Thoracic aorta (tissue), 2 donors: Measurements from ENCODE around the gene IL1RAP. TPM values are rescaled to one million over a fixed set of nuclear protein-coding genes. Genes with fewer than 3 reads are reported as not detected.

ENCODE experiments used
- ATAC-seq: fragments of 150-250 bp; one replicate; pipeline ENCODE4 v1.8.0; 2017; ENCODE audit warnings: low read depth; ENCODE audit not compliant: insufficient number of reproducible peaks, low FRiP score
- DNase-seq: peaks from one replicate; pipeline ENCODE4 v3.0.0-alpha.2; 2020; ENCODE audit warnings: low spot score
- H3K27ac ChIP-seq, 2 donors: fragments of 200-600 bp; sonication (generic); 1 replicate in 1 of 2; 2 replicates in 1 of 2; pipeline ENCODE4 v1.5.1; 2016; ENCODE audit warnings: mild to moderate bottlenecking in 2 of 2, moderate library complexity in 2 of 2
- H3K27me3 ChIP-seq: fragments of 200-600 bp; sonication (generic); replicated peaks from 2 replicates; pipeline ENCODE4 v1.6.0; 2016; ENCODE audit warnings: mild to moderate bottlenecking; ENCODE audit not compliant: insufficient read depth
- H3K36me3 ChIP-seq: fragments of 200-600 bp; sonication (generic); one replicate; pipeline ENCODE4 v1.5.1; 2016
- H3K4me1 ChIP-seq, 2 donors: fragments of 200-600 bp; sonication (generic); 1 replicate in 1 of 2; 2 replicates in 1 of 2; pipeline versions ENCODE4 v1.5.1 to v1.6.0; 2016; ENCODE audit warnings: low read depth in 2 of 2, mild to moderate bottlenecking in 1 of 2; ENCODE audit not compliant: control insufficient read depth in 1 of 2
- H3K4me3 ChIP-seq: fragments of 200-600 bp; sonication (generic); 2 replicates; pipeline ENCODE4 v1.5.1; 2016; ENCODE audit warnings: mild to moderate bottlenecking
- H3K9me3 ChIP-seq: fragments of 200-600 bp; sonication (generic); 2 replicates; pipeline ENCODE4 v1.5.1; 2016
- total RNA-seq, 2 donors: library from RNA; depleted of rRNA; stranded (reverse); fragments of >200 nt; gene quantifications; one replicate each; pipeline versions ENCODE4 v1.1.0 to v1.2.3, GENCODE V29; 2016
- TF ChIP-seq, protein P1 (sequence below): fragments of 200-600 bp; sonication (generic); IDR thresholded peaks from one replicate; pipeline ENCODE4 v1.5.1; 2019; ENCODE audit warnings: antibody characterized with exemption

The IL1RAP gene
- total RNA-seq, 2 donors from 2014 or later = 19.8 to 32.9 TPM

GRCh38 chr3:190591080-190591479 lies 77.2 kb downstream of the IL1RAP start:
- Histone ChIP-seq H3K4me3 (no peak overlapping the region), H3K4me1 (no peaks in the 10 kb centered on the region), H3K36me3 (no peaks in the 10 kb centered on the region), H3K27me3 (no peaks in the 10 kb centered on the region), H3K27ac (no peak overlapping the region), H3K9me3 (no peaks in the 10 kb centered on the region)
- no peak for DNase-seq
- TF ChIP-seq, protein P1, sequence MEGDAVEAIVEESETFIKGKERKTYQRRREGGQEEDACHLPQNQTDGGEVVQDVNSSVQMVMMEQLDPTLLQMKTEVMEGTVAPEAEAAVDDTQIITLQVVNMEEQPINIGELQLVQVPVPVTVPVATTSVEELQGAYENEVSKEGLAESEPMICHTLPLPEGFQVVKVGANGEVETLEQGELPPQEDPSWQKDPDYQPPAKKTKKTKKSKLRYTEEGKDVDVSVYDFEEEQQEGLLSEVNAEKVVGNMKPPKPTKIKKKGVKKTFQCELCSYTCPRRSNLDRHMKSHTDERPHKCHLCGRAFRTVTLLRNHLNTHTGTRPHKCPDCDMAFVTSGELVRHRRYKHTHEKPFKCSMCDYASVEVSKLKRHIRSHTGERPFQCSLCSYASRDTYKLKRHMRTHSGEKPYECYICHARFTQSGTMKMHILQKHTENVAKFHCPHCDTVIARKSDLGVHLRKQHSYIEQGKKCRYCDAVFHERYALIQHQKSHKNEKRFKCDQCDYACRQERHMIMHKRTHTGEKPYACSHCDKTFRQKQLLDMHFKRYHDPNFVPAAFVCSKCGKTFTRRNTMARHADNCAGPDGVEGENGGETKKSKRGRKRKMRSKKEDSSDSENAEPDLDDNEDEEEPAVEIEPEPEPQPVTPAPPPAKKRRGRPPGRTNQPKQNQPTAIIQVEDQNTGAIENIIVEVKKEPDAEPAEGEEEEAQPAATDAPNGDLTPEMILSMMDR = no peak
- ATAC-seq = no peak

- DNase-seq = no peak
- Histone ChIP-seq H3K9me3 (no peaks in the 10 kb centered on the region), H3K36me3 (no peaks in the 10 kb centered on the region), H3K27ac (no peak overlapping the region), H3K4me3 (no peak overlapping the region), H3K4me1 (no peaks in the 10 kb centered on the region), H3K27me3 (no peaks in the 10 kb centered on the region)
- no peak for ATAC-seq
- TF ChIP-seq, protein P1 = no peak
Observed at GRCh38 chr3:190593075-190593474, 79.2 kb downstream of the IL1RAP start.

DNA sequence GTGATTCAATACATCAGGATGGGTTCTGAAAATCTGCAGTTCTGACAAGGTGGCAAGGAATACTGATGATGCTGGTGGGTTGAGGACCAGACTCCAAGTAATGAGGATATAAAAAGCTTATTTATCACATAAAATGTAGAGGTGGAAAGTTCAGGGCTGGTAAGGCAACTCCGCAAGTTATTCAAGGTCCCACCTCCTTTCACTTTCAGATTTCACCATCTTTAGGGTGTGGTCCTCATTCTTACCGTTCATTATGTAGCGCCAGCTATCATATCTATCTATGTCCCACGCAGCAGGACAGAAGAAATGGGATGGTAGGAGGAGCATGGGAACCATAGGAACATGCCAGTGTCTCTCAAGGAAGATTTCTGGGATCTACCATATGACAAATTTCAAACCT lies 80.3 kb downstream of the IL1RAP start:
- Histone ChIP-seq H3K27ac (no peak overlapping the region), H3K9me3 (no peaks in the 10 kb centered on the region), H3K36me3 (no peaks in the 10 kb centered on the region), H3K4me3 (no peak overlapping the region), H3K27me3 (no peaks in the 10 kb centered on the region), H3K4me1 (no peaks in the 10 kb centered on the region)
- DNase-seq = no peak
- TF ChIP-seq, protein P1 = no peak
- ATAC-seq = no peak

DNA sequence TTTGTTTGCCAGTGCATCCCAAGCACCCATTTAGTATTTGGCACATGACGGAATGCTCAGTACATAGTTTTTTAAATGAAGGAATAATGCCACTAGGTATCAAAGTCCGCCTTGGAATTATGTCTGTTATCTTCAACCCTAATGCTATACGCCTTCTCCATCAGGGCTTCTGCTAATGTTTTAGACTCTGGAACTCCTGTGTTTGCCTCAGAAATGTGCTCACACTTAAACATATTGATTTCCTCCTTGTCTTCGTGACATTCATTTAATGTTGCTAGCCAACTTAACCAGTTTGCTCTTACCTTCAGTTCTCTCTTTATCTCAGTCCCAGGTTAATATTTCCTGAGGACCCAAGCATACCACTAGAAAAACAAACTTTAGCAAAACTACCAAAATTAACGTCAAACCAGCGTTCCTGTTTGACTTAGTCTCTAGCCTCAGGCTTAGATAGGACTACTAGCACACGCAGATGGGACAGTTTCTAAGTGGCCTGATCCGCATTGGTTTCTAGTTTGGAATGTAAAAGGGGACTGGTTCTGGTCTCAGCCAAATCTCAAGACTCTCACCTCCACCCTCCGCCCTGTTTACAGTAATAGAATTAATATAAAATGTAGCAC lies 81.4 kb downstream of the IL1RAP start:
- H3K27me3 ChIP-seq = no peaks in the 10 kb centered on the region
- no peaks in the 10 kb centered on the region for H3K4me1 ChIP-seq
- H3K36me3 ChIP-seq = no peaks in the 10 kb centered on the region
- H3K9me3 ChIP-seq = no peaks in the 10 kb centered on the region
- no peak overlapping the region for H3K27ac ChIP-seq
- ATAC-seq = no peak
- no peak for DNase-seq
- H3K4me3 ChIP-seq = no peak overlapping the region
- TF ChIP-seq, protein P1 = no peak

GRCh38 chr3:190595807-190596206 lies 81.9 kb downstream of the IL1RAP start:
- Histone ChIP-seq H3K27me3 (no peaks in the 10 kb centered on the region), H3K9me3 (no peaks in the 10 kb centered on the region), H3K4me1 (no peaks in the 10 kb centered on the region), H3K27ac (no peak overlapping the region), H3K36me3 (no peaks in the 10 kb centered on the region), H3K4me3 (no peak overlapping the region)
- TF ChIP-seq, protein P1 = no peak
- no peak for DNase-seq
- no peak for ATAC-seq
